Measurements from ENCODE around the gene NFIB.

DNA sequence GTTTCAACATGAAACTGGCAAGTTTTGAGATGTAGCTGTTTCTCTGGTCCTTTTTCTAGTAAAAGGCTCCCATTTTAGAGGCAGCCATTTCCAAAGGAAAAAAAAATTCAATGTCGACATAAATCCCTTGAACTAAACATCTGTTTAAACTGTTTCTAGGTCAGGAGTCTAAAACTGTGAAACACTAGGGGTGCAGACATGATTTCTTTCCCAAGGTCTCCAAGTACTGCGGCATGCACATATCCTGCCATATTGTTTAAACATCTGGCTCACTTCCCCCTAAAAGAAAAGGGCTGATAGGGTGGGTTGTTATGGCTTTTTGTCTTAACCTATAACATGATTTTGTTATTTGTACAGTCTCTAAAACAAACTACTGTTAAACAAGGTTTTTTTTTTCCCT is 51.1 kb downstream of the NFIB start:
- TF ChIP-seq, protein P1, sequence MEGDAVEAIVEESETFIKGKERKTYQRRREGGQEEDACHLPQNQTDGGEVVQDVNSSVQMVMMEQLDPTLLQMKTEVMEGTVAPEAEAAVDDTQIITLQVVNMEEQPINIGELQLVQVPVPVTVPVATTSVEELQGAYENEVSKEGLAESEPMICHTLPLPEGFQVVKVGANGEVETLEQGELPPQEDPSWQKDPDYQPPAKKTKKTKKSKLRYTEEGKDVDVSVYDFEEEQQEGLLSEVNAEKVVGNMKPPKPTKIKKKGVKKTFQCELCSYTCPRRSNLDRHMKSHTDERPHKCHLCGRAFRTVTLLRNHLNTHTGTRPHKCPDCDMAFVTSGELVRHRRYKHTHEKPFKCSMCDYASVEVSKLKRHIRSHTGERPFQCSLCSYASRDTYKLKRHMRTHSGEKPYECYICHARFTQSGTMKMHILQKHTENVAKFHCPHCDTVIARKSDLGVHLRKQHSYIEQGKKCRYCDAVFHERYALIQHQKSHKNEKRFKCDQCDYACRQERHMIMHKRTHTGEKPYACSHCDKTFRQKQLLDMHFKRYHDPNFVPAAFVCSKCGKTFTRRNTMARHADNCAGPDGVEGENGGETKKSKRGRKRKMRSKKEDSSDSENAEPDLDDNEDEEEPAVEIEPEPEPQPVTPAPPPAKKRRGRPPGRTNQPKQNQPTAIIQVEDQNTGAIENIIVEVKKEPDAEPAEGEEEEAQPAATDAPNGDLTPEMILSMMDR (IDR thresholded peaks at IDR 0.05; ENCODE audit: insufficient read depth, low read depth, low read length) = no peak
- no peak for TF ChIP-seq EZH2 (IDR thresholded peaks at IDR 0.05; ENCODE audit: insufficient read depth, low read length)
